ENCODE data around the gene TYW1B. TPM values are rescaled to one million over a fixed set of nuclear protein-coding genes. Genes with fewer than 3 reads are reported as not detected.
A peak's percentile ranks its signal among the peaks of the same experiment; 100 is the strongest.

Gene TYW1B
- total RNA-seq, 1 experiment from 2014 or later, result 5.5 TPM

DNA sequence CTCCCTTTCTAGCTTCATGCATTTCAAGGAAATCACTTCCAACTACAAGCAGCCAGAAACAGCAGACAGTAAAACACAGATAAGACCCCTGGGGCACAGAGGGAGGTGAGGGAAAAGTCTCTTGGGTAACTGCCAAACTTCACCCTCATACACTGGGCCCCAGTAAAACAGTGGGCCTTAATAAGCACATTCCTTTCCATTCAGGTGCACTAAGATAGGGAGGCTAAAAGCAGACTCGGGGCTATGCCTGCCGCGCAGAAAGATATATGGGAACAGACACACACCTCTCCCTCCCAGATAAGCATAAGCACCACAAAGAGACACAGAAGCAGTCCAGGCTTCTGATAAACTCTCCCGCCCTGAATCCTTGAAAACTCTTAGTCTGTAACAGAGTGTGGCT is 117.0 kb downstream of the TYW1B start:
- no peak overlapping the region for H2BK12ac ChIP-seq (ENCODE audit: insufficient read length, low read depth, low read length)
- no peaks in the 10 kb centered on the region for H4K20me1 ChIP-seq (ENCODE audit: control insufficient read depth, insufficient read depth, insufficient read length)
- Mint-ChIP-seq H3K9me3 (peaks cover 0 to 3% of the 10 kb centered on the region in 2 experiments; a peak in 1 of 5 replicates), H3K4me1 (peaks cover 28 to 35% of the 10 kb centered on the region in 2 experiments), H3K4me3 (no peak overlapping the region), H3K27ac (peak overlapping the region; percentile 10 to 76 (median 63); a peak in 1 of 7 replicates), H3K36me3 (ENCODE audit: insufficient read depth in 1 of 3, low read depth in 3 of 3) (peaks cover 13 to 41% (median 25%) of the 10 kb centered on the region in 3 experiments), H3K27me3 (ENCODE audit: low read depth) (no peaks in the 10 kb centered on the region)
- no CpG with 5 or more reads among the region's 4 CpGs for WGBS (ENCODE audit: extremely low coverage, insufficient read length, low lambda C conversion rate)
- H3K23ac ChIP-seq (ENCODE audit: insufficient read length, low read depth, low read length), result no peak overlapping the region
- no peak overlapping the region for H3K56ac ChIP-seq (ENCODE audit: insufficient read length, low read depth, low read length)
- DNase-seq, result no peak
- H2BK5ac ChIP-seq (ENCODE audit: insufficient read length, low read length), result no peak overlapping the region
- TF ChIP-seq, protein P1, sequence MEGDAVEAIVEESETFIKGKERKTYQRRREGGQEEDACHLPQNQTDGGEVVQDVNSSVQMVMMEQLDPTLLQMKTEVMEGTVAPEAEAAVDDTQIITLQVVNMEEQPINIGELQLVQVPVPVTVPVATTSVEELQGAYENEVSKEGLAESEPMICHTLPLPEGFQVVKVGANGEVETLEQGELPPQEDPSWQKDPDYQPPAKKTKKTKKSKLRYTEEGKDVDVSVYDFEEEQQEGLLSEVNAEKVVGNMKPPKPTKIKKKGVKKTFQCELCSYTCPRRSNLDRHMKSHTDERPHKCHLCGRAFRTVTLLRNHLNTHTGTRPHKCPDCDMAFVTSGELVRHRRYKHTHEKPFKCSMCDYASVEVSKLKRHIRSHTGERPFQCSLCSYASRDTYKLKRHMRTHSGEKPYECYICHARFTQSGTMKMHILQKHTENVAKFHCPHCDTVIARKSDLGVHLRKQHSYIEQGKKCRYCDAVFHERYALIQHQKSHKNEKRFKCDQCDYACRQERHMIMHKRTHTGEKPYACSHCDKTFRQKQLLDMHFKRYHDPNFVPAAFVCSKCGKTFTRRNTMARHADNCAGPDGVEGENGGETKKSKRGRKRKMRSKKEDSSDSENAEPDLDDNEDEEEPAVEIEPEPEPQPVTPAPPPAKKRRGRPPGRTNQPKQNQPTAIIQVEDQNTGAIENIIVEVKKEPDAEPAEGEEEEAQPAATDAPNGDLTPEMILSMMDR (conservative IDR thresholded peaks at IDR 0.05), result no peak
- no peak overlapping the region for H3K27ac ChIP-seq (ENCODE audit: insufficient read length, low read depth, low read length)
- no peaks in the 10 kb centered on the region for H3K27me3 ChIP-seq (ENCODE audit: insufficient read depth, low read length)
- no peak overlapping the region for H4K5ac ChIP-seq (ENCODE audit: insufficient read length, low read depth, low read length)
- H3K79me1 ChIP-seq (ENCODE audit: insufficient read depth, low read depth, low read length, poor library complexity, severe bottlenecking), result no peaks in the 10 kb centered on the region
- no peak overlapping the region for H3K18ac ChIP-seq (ENCODE audit: insufficient read length, low read depth, low read length)
- H2AK5ac ChIP-seq (ENCODE audit: insufficient read length, low read length), result no peak overlapping the region
- no peak overlapping the region for H4K8ac ChIP-seq (replicated peaks; ENCODE audit: insufficient read length, low read depth, low read length)
- H3K14ac ChIP-seq (ENCODE audit: insufficient read depth, low read length), result no peak overlapping the region
- no peak overlapping the region for H4K91ac ChIP-seq (ENCODE audit: insufficient read length, low read depth, low read length)
- no peak overlapping the region for H2BK20ac ChIP-seq (ENCODE audit: low read depth, low read length, poor library complexity, severe bottlenecking)
- H2BK15ac ChIP-seq (ENCODE audit: low read depth, low read length), result no peak overlapping the region
- H3K79me2 ChIP-seq (ENCODE audit: insufficient read depth, low read length), result no peaks in the 10 kb centered on the region
- no peaks in the 10 kb centered on the region for H3K4me1 ChIP-seq (ENCODE audit: insufficient read depth, low read length)
- no peak overlapping the region for H3K9ac ChIP-seq (ENCODE audit: extremely low read depth, insufficient read length, low read length)
- no peak overlapping the region for H3K4ac ChIP-seq (ENCODE audit: low read depth, low read length)
- no peaks in the 10 kb centered on the region for H3K9me3 ChIP-seq (ENCODE audit: control insufficient read depth, low read depth, low read length)
- H3T11ph ChIP-seq (ENCODE audit: low read length), result no peak overlapping the region
- no peak overlapping the region for H2BK120ac ChIP-seq (ENCODE audit: low read depth, low read length, poor library complexity, severe bottlenecking)
- no peaks in the 10 kb centered on the region for H3K23me2 ChIP-seq (ENCODE audit: insufficient read length, low read depth, low read length, poor library complexity, severe bottlenecking)
- no peak overlapping the region for H2AFZ ChIP-seq (ENCODE audit: low read length)
- no peak overlapping the region for H3K4me2 ChIP-seq (ENCODE audit: insufficient read depth, insufficient read length, low read length)

Data from H9 (cell line).